Measurements from ENCODE around the gene ATP6V0E1.

GRCh38 chr5:172988276-172988675 lies 4.7 kb downstream of the ATP6V0E1 start:
- TF ChIP-seq CTCF (IDR thresholded peaks at IDR 0.05) (no peak), POLR2A (IDR thresholded peaks at IDR 0.05) (no peak)
